ENCODE results near the gene TGFB1I1.

DNA sequence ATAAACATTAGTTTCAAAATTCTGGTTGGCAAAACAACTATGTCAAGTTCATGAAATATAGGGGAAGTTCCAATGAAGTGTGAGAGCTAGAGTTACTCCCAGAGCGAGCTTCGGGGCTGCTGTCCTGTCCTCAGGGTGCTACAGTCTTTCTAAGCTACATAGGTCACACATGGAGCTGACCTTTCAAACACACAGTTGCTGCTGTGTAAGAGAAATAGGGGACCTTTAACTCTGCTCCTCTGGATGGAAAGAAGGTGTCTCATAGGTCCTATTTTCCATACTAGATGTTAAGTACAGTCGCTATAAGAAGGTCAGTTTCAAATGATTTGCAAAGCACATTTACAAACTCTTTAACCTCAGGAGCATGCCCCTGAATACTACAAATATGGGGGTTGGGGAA lies 49.4 kb downstream of the TGFB1I1 start:
- no peak for TF ChIP-seq EZH2phosphoT487 (IDR thresholded peaks at IDR 0.05; ENCODE audit: unreplicated experiment)
- TF ChIP-seq, protein P1, sequence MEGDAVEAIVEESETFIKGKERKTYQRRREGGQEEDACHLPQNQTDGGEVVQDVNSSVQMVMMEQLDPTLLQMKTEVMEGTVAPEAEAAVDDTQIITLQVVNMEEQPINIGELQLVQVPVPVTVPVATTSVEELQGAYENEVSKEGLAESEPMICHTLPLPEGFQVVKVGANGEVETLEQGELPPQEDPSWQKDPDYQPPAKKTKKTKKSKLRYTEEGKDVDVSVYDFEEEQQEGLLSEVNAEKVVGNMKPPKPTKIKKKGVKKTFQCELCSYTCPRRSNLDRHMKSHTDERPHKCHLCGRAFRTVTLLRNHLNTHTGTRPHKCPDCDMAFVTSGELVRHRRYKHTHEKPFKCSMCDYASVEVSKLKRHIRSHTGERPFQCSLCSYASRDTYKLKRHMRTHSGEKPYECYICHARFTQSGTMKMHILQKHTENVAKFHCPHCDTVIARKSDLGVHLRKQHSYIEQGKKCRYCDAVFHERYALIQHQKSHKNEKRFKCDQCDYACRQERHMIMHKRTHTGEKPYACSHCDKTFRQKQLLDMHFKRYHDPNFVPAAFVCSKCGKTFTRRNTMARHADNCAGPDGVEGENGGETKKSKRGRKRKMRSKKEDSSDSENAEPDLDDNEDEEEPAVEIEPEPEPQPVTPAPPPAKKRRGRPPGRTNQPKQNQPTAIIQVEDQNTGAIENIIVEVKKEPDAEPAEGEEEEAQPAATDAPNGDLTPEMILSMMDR (conservative IDR thresholded peaks at IDR 0.05; ENCODE audit: low read depth in 2 of 2): no peak
- TF ChIP-seq POLR2AphosphoS5 (IDR thresholded peaks at IDR 0.05; ENCODE audit: low read depth): no peak
- TF ChIP-seq CREB1 (CRISPR knock-in tag; IDR thresholded peaks at IDR 0.05; ENCODE audit: low read depth): no peak
- TF ChIP-seq NANOG (IDR thresholded peaks at IDR 0.05; ENCODE audit: borderline replicate concordance): no peak
- no peak for TF ChIP-seq JUNB (IDR thresholded peaks at IDR 0.05; ENCODE audit: unreplicated experiment)
- TF ChIP-seq EZH2 (IDR thresholded peaks at IDR 0.05; ENCODE audit: low read depth, unreplicated experiment): no peak
- TF ChIP-seq, protein P2, sequence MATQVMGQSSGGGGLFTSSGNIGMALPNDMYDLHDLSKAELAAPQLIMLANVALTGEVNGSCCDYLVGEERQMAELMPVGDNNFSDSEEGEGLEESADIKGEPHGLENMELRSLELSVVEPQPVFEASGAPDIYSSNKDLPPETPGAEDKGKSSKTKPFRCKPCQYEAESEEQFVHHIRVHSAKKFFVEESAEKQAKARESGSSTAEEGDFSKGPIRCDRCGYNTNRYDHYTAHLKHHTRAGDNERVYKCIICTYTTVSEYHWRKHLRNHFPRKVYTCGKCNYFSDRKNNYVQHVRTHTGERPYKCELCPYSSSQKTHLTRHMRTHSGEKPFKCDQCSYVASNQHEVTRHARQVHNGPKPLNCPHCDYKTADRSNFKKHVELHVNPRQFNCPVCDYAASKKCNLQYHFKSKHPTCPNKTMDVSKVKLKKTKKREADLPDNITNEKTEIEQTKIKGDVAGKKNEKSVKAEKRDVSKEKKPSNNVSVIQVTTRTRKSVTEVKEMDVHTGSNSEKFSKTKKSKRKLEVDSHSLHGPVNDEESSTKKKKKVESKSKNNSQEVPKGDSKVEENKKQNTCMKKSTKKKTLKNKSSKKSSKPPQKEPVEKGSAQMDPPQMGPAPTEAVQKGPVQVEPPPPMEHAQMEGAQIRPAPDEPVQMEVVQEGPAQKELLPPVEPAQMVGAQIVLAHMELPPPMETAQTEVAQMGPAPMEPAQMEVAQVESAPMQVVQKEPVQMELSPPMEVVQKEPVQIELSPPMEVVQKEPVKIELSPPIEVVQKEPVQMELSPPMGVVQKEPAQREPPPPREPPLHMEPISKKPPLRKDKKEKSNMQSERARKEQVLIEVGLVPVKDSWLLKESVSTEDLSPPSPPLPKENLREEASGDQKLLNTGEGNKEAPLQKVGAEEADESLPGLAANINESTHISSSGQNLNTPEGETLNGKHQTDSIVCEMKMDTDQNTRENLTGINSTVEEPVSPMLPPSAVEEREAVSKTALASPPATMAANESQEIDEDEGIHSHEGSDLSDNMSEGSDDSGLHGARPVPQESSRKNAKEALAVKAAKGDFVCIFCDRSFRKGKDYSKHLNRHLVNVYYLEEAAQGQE (IDR thresholded peaks at IDR 0.05; ENCODE audit: unreplicated experiment): no peak
- TF ChIP-seq, protein P3, sequence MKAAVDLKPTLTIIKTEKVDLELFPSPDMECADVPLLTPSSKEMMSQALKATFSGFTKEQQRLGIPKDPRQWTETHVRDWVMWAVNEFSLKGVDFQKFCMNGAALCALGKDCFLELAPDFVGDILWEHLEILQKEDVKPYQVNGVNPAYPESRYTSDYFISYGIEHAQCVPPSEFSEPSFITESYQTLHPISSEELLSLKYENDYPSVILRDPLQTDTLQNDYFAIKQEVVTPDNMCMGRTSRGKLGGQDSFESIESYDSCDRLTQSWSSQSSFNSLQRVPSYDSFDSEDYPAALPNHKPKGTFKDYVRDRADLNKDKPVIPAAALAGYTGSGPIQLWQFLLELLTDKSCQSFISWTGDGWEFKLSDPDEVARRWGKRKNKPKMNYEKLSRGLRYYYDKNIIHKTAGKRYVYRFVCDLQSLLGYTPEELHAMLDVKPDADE (IDR thresholded peaks at IDR 0.05): no peak
- no peak for TF ChIP-seq STAT1 (IDR thresholded peaks at IDR 0.05; ENCODE audit: unreplicated experiment)

Data from GM23338 (cell line).